Measurements from ENCODE around the gene COG1. TPM values are rescaled to one million over a fixed set of nuclear protein-coding genes. Genes with fewer than 3 reads are reported as not detected.

The COG1 gene
- total RNA-seq, 1 donor from 2014 or later: 7.9 TPM

DNA sequence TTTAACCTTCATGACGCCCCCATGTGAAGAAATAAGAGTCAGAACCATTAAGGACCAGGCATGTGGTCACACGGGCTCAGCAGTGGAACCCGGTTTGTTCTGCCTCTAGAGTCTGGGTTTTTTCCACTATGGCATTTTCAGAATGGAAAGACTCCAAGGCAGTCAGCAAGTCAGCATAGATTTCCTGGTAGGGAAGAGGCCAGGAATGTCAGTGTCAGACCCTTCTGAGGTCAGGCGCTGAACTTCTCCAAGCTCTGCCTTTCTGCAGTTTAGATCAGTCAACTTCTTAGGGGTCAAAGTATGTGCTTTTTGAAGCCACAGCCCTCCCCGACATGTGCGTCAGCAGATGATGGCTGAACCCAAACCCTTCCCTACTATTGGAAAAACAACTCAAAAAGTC, 24.2 kb upstream of the COG1 start:
- Histone ChIP-seq H3K27me3 (ENCODE audit: control insufficient read depth, insufficient read depth, low read length) (peaks cover 29% of the 10 kb centered on the region), H3K4me3 (ENCODE audit: low read depth, low read length) (no peak overlapping the region), H3K36me3 (ENCODE audit: control insufficient read depth, insufficient read depth, low read length) (no peaks in the 10 kb centered on the region)
- no peak for DNase-seq (ENCODE audit: low read depth)
- FAIRE-seq: no peak
- TF ChIP-seq, protein P1, sequence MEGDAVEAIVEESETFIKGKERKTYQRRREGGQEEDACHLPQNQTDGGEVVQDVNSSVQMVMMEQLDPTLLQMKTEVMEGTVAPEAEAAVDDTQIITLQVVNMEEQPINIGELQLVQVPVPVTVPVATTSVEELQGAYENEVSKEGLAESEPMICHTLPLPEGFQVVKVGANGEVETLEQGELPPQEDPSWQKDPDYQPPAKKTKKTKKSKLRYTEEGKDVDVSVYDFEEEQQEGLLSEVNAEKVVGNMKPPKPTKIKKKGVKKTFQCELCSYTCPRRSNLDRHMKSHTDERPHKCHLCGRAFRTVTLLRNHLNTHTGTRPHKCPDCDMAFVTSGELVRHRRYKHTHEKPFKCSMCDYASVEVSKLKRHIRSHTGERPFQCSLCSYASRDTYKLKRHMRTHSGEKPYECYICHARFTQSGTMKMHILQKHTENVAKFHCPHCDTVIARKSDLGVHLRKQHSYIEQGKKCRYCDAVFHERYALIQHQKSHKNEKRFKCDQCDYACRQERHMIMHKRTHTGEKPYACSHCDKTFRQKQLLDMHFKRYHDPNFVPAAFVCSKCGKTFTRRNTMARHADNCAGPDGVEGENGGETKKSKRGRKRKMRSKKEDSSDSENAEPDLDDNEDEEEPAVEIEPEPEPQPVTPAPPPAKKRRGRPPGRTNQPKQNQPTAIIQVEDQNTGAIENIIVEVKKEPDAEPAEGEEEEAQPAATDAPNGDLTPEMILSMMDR (IDR thresholded peaks at IDR 0.05; ENCODE audit: insufficient read depth, low read length, severe bottlenecking): no peak

DNA sequence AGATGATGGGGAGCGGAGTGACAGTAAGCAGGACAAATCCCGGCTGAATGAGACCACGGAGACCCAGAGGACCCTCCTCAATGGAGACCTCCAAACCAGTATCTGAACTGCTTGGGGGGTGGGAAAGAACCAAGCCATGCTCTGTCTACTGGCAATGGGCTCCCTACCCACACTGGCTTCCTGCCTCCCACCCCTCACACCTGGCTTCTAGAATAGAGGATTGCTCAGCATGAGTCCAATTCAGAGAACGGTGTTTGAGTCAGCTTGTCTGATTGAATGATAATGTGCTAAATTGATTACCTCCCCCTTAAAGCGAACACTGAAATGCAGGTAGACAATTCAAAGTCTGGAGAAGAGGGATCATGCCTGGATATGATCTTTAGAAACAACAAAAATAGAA, 22.5 kb upstream of the COG1 start:
- DNase-seq (ENCODE audit: low read depth) (no peak), FAIRE-seq (no peak)
- TF ChIP-seq, protein P1 (IDR thresholded peaks at IDR 0.05; ENCODE audit: insufficient read depth, low read length, severe bottlenecking): no peak
- no peaks in the 10 kb centered on the region for H3K36me3 ChIP-seq (ENCODE audit: control insufficient read depth, insufficient read depth, low read length)
- H3K4me3 ChIP-seq (ENCODE audit: low read depth, low read length): no peak overlapping the region
- H3K27me3 ChIP-seq (ENCODE audit: control insufficient read depth, insufficient read depth, low read length): peaks cover 19% of the 10 kb centered on the region

DNA sequence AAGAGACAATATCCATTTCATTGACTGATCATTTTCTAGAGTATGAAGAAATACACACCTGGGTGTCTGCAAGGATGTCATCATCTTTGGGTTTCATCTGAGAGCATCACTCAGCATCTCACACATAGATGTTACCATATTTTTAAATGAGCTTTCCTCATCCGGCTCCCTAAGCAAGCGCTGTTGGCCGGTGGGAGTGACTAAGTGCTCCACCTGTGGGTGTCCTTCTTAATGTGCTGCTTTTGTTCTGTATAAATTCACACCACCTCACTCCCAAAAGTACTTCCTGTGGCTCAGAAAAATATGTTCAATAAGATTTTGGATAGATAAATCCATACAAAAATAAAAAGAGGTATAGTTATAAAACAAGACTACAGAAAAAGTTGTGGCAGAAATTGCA, 20.6 kb upstream of the COG1 start:
- Histone ChIP-seq H3K27me3 (ENCODE audit: control insufficient read depth, insufficient read depth, low read length) (peaks cover 3% of the 10 kb centered on the region), H3K36me3 (ENCODE audit: control insufficient read depth, insufficient read depth, low read length) (no peaks in the 10 kb centered on the region), H3K4me3 (ENCODE audit: low read depth, low read length) (no peak overlapping the region)
- DNase-seq (ENCODE audit: low read depth): no peak
- no peak for FAIRE-seq
- TF ChIP-seq, protein P1 (IDR thresholded peaks at IDR 0.05; ENCODE audit: insufficient read depth, low read length, severe bottlenecking): no peak

DNA sequence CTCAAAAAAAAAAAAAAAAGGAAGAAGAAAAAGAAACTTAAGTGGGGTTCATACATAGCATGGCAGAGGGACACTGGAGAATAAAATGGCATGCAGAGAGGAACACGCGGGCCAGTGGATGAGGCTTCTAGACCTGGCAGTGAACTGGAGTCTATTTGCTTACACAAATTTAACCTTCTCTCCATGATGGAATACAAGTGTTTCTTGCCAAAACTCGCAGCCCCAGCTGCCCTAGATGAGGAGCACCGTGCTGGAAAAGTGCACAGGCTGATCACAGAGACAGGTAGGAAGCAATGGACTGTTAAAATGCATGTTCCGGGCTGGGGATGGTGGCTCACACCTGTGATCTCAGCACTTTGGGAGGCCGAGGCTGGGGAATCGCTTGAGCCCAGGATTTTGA, 18.7 kb upstream of the COG1 start:
- Histone ChIP-seq H3K36me3 (ENCODE audit: control insufficient read depth, insufficient read depth, low read length) (no peaks in the 10 kb centered on the region), H3K27me3 (ENCODE audit: control insufficient read depth, insufficient read depth, low read length) (no peaks in the 10 kb centered on the region), H3K4me3 (ENCODE audit: low read depth, low read length) (no peak overlapping the region)
- no peak for DNase-seq (ENCODE audit: low read depth)
- TF ChIP-seq, protein P1 (IDR thresholded peaks at IDR 0.05; ENCODE audit: insufficient read depth, low read length, severe bottlenecking): no peak
- FAIRE-seq: no peak

DNA sequence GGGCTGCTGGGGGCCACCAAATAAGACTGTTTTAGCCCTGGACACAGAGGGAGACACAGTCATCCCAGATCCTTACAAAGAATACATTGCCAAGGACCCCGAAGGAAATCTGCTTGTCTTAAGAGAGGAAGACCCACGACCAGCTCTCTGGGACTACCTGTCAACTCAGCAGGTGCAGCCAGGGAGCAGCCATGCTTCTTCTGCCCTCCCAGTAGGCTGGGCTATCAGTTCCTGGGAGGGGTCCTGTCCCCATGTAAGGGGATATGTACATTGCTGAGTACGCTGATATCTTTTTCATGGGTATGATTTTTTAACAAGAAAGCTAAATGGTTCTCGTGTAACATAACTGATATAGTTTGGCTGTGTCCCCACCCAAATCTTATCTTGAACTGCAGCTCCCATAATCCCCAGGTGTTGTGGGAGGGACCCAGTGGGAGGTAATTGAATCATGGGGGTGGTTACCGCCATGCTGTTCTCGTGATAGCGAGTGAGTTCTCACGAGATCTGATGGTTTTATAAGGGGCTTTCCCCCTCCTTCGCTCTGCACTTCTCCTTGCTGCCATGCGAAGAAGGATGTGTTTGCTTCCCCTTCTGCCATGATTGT, 16.8 kb upstream of the COG1 start:
- FAIRE-seq (no peak), DNase-seq (ENCODE audit: low read depth) (no peak)
- Histone ChIP-seq H3K4me3 (ENCODE audit: low read depth, low read length) (no peak overlapping the region), H3K36me3 (ENCODE audit: control insufficient read depth, insufficient read depth, low read length) (no peaks in the 10 kb centered on the region), H3K27me3 (ENCODE audit: control insufficient read depth, insufficient read depth, low read length) (no peaks in the 10 kb centered on the region)
- TF ChIP-seq, protein P1 (IDR thresholded peaks at IDR 0.05; ENCODE audit: insufficient read depth, low read length, severe bottlenecking): no peak

DNA sequence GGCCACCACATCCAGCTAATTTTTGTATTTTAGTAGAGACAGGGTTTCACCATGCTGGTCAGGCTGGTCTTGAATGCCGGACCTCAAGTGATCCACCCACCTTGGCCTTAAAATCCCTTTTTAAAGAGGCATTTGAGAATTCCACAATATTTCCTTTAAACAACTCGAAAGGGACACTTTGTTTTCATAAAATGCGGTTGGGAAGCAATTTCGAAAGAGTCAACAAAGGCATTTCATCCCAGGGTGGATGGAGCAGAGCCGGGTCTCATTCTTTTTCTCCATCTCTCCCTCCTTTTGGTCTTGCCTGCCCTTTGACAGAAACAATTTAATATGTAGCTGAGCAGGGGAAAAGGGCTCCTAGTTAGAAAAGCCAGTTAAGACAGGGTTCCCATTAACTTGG, 13.5 kb upstream of the COG1 start:
- no peaks in the 10 kb centered on the region for H3K27me3 ChIP-seq (ENCODE audit: control insufficient read depth, insufficient read depth, low read length)
- TF ChIP-seq, protein P1 (IDR thresholded peaks at IDR 0.05; ENCODE audit: insufficient read depth, low read length, severe bottlenecking): no peak
- H3K4me3 ChIP-seq (ENCODE audit: low read depth, low read length): no peak overlapping the region
- no peak for FAIRE-seq
- DNase-seq (ENCODE audit: low read depth): no peak
- H3K36me3 ChIP-seq (ENCODE audit: control insufficient read depth, insufficient read depth, low read length): no peaks in the 10 kb centered on the region
